GM19372 (cell line): ENCODE results near the gene CLPSL2.

Source experiments
- ATAC-seq: cut with Tn5 transposase; IDR thresholded peaks from one replicate; pipeline ENCODE4 v1.9.1; 2021; ENCODE audit warnings: mild to moderate bottlenecking, low read depth, moderate library complexity; ENCODE audit not compliant: unreplicated experiment

CLPSL2 gene

GRCh38 chr6:35745509-35745908, 30.9 kb upstream of the CLPSL2 start:
- ATAC-seq, result no peak

- ATAC-seq, result no peak
These were observed 29.9 kb upstream of the CLPSL2 start for GRCh38 chr6:35746516-35746915.

- ATAC-seq, result no peak
These were observed 28.5 kb upstream of the CLPSL2 start for GRCh38 chr6:35747877-35748276.

- no peak for ATAC-seq
These were observed 25.8 kb upstream of the CLPSL2 start for GRCh38 chr6:35750557-35750956.

- ATAC-seq, result no peak
These were observed 24.8 kb upstream of the CLPSL2 start for GRCh38 chr6:35751594-35751993.

GRCh38 chr6:35752330-35752729, 24.1 kb upstream of the CLPSL2 start:
- no peak for ATAC-seq

GRCh38 chr6:35754452-35755277, 21.7 kb upstream of the CLPSL2 start:
- ATAC-seq, result no peak

- ATAC-seq, result no peak
These were observed 21.0 kb upstream of the CLPSL2 start for GRCh38 chr6:35755278-35755924.

- ATAC-seq, result no peak
These were observed 18.8 kb upstream of the CLPSL2 start for GRCh38 chr6:35757456-35758123.

GRCh38 chr6:35759426-35759825, 17.0 kb upstream of the CLPSL2 start:
- ATAC-seq, result no peak

- no peak for ATAC-seq
These were observed 10.7 kb upstream of the CLPSL2 start for GRCh38 chr6:35765739-35766138.

- no peak for ATAC-seq
These were observed 7.2 kb upstream of the CLPSL2 start for GRCh38 chr6:35769211-35769610.

- ATAC-seq, result no peak
These were observed 5.1 kb upstream of the CLPSL2 start for GRCh38 chr6:35771343-35771627.

- no peak for ATAC-seq
These were observed 2.1 kb upstream of the CLPSL2 start for GRCh38 chr6:35774116-35774794.

GRCh38 chr6:35775031-35775430, 1.4 kb upstream of the CLPSL2 start:
- ATAC-seq, result no peak

GRCh38 chr6:35777356-35778102, 1.1 kb downstream of the CLPSL2 start:
- ATAC-seq, result no peak

- no peak for ATAC-seq
These were observed 2.0 kb downstream of the CLPSL2 start for GRCh38 chr6:35778437-35778836.

- ATAC-seq, result no peak
These were observed 4.3 kb downstream of the CLPSL2 start, which contains the start of gene CLPSL1 for GRCh38 chr6:35780719-35781118. Gene CLPSL1 (plus strand): TSS chr6:35781019. CDS start chr6:35781111, 92 bp downstream.

GRCh38 chr6:35781290-35781689, 4.9 kb downstream of the CLPSL2 start:
- ATAC-seq, result no peak

- no peak for ATAC-seq
These were observed 6.0 kb downstream of the CLPSL2 start for GRCh38 chr6:35782424-35782823.
